Jurkat, Clone E6-1 (cell line): ENCODE results near the gene CTSD.
"Not testable (repeated sequence)": the region's sequence is repeated elsewhere in the genome, so short reads cannot be mapped to it uniquely, and the experiment has no call there.

Experiments
- DNase-seq: peaks from one replicate; pipeline ENCODE4 v3.0.0-alpha.2; 2011; ENCODE audit warnings: low read depth, low spot score
- H3K4me3 ChIP-seq: 2 replicates; pipeline ENCODE4 v1.5.1; 2011; ENCODE audit warnings: mild to moderate bottlenecking, low read length, control low read depth, moderate library complexity

CTSD gene

DNA sequence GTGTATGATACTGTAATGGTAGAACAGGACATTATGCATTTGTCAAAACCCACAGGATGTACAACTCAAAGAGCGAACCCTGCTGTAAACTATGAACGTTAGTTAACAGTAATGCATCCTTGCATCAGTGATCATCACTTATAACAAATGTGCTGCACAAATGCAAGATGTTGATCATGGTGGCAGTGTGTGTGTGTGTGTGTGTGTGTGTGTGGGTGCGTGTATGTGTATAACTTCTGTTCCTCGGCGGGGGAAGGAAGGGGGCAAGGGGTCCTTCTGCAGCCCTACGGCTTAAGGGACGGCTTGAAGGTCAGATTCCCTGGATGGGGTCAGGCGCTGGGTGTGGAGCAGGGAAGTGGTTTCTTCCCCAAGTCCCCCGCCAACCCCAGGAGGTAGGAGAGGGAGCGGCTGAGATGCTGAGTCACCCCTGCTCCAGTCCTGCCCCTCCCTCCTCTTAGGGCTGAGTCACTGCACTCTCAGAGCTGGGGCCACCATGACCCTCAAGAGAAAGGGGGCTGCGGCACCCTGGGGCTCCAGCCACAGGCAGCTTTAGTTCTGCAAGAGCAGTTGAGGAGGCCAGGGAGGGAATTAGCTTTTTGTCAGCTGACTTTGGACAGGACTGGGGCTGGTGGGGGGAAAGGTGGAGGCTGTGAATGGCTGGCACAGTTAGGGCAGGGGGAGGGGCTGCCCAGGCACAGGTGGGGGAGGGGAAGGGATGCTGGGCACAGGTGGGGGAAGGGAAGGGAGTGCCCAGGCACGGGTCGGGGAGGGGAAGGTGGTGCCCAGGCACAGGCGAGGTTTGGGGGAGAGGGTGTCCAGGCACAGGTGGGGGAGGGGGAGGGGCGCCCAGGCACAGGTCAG lies 8.8 kb upstream of the CTSD start:
- peak overlapping the region; percentile 13; the same call in 1 of the 2 replicates for H3K4me3 ChIP-seq
- DNase-seq, result peak; percentile 47

DNA sequence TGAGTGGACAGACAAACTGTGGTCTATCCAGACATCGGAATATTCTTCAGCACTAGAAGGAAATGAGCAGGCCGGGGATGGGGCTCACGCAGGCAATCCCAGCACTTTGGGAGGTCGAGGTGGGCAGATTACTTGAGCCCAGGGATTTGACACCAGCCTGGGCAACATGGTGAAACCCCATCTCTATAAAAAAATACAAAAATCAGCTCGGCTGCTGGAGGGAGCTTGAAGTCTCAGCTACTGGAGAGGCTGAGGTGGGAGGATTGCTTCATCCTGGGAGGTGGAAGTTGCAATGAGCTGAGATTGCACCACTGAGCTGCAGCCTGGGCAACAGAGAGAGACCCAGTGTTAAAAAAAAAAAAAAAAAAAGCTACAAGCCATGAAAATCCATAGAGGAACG lies 8.0 kb upstream of the CTSD start:
- no peak for DNase-seq
- H3K4me3 ChIP-seq, result no peak overlapping the region

DNA sequence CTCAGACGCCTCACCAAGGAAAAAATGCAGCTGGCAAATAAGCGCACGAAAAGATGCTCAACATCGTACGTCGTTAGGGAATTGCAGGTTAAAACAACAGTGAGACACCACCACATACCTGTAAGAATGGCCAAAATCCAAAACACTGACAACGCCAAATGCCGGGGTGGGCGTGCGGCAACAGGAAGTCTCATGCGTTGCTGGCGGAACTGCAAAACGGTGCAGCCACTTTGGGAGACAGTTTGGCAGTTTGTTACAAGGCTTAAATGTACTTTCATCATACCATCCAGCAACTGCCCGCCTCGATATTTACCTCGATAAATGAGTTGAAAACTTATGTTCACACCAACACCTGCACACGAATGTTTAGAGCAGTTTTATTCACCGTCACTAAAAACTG lies 7.5 kb upstream of the CTSD start:
- no peak for DNase-seq
- H3K4me3 ChIP-seq, result no peak overlapping the region

DNA sequence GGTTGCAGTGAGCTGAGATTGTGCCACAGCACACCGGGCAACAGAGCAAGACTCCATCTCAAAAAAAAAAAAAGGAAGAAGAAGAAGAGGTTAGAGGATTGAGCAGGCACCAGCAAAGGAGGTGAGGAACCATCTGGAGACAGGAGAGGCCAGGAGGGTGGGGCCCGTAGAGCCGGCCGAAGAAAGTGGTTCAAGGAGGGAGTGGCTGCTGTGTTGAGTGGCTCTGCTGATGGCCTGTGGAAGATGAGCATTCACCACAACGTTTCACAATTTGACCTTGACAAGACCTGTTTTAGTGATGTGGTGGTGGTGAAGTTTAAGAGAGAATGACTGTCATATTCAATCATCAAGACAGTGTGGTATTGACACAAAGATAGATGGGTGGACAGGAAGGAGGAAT lies 6.8 kb upstream of the CTSD start:
- H3K4me3 ChIP-seq, result no peak overlapping the region
- no peak for DNase-seq

DNA sequence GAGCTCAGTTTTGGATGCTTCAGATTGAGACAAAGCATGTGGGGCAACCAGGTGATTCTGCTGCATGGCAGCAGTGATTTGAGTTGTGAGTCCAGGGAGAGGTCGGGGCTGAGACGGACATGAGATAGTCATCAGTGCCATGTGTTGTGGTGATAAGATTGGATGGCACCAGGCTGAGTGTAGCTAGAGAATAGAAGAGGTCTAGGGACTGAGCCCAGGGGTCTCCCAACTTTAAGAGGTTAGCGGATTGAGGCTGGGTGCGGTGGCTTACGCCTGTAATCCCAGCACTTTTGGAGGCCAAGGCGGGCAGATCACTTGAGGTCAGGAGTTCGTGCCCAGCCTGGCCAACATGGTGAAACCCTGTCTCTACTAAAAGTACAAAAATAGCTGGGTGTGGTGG lies 6.3 kb upstream of the CTSD start:
- no peak overlapping the region for H3K4me3 ChIP-seq
- DNase-seq, result no peak

DNA sequence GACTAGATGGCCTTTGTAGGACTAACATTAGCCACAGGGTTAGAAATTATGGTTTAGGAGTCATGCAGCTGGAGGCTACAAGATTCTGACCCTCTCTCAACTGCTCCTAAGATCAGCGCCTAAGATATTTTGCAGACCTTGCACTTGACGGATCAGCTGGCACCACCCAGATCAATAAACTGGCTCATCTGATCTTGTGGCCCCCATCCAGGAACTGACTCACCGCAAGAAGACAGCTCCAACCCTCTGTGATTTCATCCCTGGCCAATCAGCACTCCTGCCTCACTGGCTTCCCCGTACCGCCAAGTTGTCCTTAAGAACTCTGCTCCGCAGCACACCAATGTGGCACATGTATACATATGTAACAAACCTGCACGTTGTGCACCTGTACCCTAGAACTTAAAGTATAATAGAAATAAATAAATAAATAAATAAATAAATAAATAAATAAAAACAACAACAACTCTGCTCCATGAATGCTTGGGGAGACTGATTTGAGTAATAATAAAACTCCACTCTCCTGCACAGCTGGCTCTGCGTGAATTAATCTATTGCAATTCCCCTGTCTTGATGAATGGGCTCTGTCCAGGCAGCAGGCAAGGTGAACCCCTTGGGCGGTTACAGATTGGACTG lies 5.7 kb upstream of the CTSD start:
- not testable (repeated sequence) for H3K4me3 ChIP-seq, DNase-seq

DNA sequence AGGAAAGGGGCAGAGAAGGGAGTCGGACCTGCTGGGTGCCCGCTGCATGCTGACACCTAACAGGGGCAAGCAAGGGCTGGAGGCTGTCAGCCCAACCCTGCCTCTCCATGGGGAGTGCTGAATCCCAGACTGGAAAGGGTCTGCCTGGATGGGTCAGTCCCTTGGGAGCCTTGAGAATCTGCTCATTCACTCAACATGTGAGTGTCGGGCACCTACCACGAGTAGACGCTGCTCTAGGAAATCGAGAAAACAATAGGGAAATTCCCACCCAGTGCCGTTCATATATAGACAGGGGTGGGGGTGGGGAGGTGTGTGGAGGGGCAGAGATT lies 4.4 kb upstream of the CTSD start:
- no peak for DNase-seq
- H3K4me3 ChIP-seq, result no peak overlapping the region

DNA sequence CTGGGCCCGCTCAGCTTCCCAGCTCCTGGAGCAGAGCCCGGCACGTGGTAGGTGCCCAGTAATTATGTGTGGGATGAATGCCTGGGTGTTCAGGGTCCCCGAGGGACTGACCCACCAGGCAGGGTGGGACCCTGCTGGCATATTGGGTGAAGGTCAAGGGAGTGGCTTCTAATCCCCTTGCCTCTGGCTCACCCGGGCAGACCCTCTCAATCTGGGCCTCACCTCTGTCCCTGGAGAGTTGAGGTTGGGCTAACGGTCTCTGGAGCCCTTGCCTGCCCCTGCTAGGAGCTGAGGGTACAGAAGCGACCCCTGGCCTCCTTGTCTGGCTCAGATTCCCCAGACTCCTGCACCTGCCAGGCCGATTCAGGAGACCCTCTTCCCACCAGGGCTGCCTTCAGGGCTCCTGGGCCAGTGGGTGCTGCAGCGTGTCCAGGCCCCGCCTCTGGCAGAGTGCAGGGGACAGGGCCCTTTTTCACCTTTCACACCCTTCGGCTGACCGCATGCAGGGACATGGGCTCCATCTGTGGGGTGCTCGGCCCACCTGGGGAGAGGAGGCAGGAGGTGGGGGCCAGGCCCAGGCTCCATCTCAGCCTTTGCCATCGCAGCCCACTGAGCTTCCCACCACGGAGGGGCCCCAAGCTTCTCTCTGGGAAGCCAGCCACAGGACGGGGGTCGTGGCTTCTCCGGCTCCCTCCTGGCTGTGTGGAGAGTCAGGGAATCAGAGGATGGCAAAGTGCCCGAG lies 3.8 kb upstream of the CTSD start:
- no peak for DNase-seq
- H3K4me3 ChIP-seq, result no peak overlapping the region

DNA sequence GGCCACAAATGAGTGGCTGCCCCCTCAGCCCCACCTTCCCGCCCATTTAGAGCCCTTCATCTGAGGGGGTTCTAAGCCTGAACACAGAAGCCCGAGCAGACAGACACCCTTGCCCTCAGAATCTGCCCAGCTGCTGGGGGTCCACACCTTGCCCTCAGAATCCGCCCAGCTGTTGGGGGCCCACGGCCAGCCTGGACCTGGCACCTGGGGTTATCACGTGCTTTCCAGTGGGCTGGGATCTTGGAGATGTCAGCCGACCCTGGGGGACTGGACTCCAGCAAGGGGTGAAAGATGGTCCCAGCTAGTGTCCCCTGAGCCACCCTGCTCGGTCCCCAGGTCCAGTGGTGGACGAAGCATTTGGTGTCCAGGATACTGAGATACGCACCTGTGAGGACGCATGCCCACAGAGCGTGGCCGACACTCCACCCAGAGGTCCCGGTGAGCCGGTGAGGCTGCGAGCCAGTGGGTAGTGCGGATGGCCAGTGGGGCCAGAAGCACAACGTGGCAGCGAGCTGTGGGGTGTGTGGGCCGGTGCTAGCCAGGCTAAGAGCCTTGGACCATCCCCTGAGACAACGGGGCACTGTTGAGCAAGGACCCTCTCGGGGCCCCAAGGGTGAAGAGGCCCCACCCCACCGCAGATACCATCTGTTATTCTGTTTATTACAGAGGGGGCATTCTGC lies 3.1 kb upstream of the CTSD start:
- DNase-seq, result no peak

DNA sequence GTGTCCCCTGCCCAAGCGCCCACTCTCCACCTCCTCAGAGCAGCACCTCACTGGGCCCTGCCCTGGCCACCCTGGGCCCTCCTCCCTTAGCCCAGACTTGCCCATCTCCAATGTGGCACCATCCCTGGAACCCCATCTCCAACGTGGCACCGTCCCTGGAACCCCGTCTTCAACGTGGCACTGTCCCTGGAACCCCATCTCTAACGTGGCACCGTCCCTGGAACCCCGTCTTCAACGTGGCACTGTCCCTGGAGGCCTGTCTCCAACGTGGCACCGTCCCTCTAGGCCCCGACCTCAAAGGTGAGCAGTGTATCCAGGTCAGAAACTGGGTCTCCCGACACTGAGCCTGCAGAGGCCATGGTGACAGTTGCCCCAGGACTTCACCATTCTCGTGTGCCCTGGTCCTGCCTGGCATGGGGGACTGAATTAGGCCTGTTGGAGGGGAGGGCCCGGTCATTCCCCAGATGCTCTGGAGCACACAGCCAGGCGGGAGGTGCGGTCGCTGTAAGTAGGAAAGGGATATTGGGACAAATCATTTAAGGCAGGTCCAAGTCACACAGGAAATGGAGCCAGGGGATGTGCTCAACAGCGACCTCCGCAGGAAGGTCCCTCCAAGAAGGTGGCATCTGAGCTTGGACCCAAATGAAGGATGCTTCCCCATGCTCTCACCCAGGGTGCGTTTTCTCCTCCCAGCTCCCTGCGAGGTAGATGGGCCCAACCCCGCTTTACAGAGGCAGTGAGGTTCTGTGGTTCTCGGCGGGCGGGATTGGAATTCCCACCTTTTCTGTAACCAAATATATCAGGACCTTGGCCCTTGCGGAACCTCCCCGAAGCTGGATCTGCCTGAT lies 2.4 kb upstream of the CTSD start:
- DNase-seq, result no peak
- H3K4me3 ChIP-seq, result no peak overlapping the region

More for the DNA sequence above, 3.1 kb upstream of the CTSD start:
- H3K4me3 ChIP-seq, result no peak overlapping the region

DNA sequence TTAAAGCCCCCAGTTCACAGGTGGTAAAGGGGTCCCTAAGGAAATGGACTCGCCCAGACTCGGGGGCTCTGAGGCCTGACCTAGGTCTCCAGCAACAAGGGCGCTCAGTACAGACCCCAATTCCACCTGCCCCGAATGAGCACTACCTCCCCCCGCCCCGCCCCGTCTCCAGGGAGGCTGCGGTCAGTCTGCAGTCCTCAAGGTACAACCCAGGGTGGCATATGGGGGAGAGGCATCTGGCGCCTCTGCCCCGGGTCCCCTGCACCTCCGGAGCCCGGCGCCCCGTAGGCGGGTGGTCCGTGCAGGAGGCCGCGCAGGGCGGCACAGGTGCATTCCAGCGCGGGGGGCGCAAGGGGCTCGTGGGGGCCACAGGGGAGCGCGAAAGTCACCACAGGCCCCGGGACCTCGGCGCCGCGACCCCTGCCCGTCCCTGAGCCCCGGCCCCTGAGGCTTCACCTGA lies 361 bp downstream of the CTSD start:
- peak overlapping the region; percentile 68 for H3K4me3 ChIP-seq
- DNase-seq, result no peak

DNA sequence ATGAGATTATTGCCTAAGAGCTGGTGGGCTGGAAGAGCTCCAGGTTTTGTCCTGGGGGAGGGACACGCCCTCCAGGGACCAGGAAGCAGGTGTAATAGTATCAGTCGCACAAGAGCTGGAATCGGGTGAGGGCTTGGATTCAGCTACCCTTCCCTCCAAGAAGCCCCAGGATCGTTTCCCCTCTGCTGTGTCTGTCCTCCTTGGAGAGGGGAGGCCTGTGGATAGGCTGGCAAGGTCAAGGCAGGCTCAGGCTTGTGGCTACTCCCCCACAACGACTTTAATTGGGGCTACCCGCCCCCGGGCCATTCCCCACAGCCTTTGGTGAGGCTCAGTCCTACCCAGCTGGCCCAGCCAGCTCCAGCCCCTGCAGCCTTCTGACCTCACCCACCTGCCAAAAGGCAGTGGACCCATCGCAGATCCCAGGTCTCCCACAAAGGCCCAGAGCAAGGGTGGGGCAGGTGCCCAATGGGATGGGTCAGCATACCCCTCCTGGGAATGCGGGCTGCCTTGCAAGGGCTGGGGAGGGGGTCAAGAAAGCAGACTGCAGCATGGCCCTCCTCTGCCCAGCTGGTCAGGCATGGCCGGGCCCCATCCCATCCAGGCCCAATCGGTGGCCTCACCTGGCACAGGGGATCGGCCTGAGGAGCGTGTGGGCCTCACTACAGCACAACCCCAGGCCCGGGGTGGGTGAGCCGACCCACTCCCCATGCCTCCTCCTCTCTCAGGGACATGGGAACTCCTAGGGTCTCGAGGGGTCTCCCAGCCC lies 1.0 kb downstream of the CTSD start:
- H3K4me3 ChIP-seq, result peak overlapping the region; percentile 68
- DNase-seq, result no peak

DNA sequence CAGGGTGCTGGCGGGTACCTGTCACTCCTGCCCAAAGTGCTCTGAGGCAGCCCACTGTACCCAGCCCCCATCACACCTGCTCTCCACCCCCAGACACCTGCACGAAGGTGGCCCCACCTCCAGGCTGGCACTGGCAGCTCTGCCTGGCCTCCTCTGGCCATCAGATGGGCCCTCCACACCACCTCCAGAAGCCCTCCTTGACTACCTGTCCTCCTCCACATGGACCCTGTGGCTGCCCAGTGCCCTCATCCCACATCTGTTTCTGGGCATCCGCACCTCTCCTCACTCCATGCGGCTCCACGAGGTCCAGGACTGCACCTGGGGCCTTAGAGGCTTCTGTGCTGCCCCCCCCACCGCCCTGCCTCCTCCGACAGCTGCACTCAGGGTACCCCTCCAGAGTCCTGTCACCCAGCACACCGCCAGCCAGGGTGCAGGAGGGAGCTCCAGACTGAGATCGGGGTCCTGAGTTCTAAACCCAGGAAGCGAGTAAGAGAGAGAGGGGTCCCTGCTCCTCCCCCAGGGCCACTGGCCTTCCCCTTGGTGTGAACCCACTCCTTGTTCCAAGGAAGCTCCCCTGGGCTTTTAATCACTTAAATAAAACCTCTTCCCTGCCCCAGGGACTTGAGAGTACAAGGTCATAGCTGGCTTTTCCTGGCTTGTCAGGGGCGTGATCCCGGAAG lies 1.7 kb downstream of the CTSD start:
- H3K4me3 ChIP-seq, result peak overlapping the region; percentile 68; the same call in 1 of the 2 replicates
- DNase-seq, result no peak

DNA sequence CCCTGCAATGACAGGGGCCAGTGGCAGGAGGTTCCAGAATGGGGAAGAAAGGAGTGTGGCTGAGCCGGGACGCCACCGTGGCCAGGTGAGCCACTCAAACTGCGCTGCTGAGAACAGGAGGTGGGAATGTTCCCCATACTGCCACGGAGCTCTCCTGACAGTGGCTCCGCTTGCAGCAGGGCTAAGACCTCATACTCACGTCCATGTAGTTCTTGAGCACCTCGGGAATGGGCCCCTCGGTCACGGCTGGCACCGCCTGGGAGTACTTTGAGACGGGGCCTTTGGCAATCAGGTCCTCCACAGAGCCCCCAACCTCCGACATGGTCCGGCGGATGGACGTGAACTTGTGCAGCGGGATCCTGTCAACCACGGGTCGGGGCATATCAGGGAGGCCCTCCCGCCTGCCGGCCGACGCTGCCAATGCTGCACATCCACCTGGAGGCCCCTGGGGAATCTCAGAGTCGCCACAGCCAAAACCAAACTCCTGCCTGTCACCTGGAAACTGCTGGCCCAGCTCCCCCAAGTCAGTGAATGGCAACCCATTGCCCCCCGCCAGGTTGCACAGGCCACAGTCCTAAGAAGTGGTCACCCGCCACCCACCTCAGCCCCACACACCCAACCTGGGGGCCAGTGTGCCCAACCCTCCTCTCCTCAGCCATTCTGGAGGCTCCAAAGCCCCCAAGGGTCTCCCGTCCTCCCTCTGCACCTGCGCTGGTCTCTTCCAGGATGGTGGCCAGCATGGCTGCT lies 2.4 kb downstream of the CTSD start:
- no peak for DNase-seq
- H3K4me3 ChIP-seq, result no peak overlapping the region

DNA sequence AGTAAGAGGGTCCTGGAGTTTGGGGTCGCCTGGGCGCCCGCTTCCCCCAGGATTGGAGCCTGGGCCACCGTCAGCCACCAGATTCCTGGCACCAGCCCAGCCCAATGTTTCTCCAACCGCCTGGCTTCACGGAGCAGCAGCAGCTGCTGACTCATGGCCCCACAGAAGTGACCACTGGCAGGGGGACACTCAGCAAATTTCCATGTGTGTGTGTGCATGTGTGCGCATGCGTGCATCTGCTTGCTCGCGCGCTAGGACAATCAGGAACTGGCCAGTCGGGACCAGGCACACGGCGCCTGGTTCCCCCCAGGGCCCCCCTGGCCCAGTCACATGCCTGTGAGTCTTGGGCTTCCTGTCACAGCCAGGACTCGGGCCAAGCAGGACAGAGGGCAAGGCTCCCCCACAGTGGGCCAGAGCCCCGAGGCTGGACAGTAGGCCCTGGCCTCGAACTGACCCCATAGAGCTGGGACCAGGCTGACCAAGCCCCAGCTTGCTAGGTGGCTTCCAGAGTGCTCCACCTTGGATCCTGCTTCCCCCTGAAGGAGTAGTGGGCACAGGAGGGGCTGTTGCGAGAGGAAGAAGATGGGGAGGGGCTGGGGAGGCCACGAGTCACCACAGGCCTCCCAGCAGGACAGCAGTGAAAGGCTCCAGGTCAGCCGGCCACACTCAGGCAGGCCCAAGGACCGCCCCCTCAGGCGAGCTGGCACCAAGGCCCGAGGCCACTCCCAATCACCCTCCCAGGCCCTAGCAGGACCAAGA lies 3.2 kb downstream of the CTSD start:
- H3K4me3 ChIP-seq, result no peak overlapping the region
- DNase-seq, result no peak

DNA sequence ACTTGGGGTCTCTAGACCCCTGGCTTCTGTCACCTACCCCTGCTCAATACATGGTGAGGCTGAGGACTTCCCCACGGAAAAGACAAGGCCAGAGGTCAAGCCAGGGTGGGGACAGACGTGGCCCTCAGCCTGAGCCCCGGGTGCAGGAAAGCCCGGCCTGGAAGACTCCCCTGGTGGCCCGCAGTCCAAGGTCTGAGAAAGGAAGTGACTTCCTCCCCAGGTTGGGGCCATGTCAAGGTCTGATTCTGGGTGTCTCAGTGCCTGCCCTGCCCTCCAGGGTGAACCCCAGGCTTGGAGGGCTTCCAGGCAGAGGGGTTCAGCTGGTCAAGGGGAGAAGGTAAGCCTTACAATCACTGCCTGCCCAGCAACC lies 3.9 kb downstream of the CTSD start:
- no peak for DNase-seq
- H3K4me3 ChIP-seq, result no peak overlapping the region
